HFF-Myc (cell line): ENCODE data around the gene PLCD4.
A peak's percentile ranks its signal among the peaks of the same experiment; 100 is the strongest.

Source experiments
- DNase-seq: peaks from one replicate; pipeline ENCODE4 v3.0.0-alpha.2; 2011; ENCODE audit warnings: low read depth; ENCODE audit errors: extremely low read depth
- H3K4me3 ChIP-seq: replicated peaks from 2 replicates; pipeline ENCODE4 v1.5.1; 2011; ENCODE audit warnings: low read depth, mild to moderate bottlenecking, control low read depth, low read length
- CTCF ChIP-seq: IDR thresholded peaks from 2 replicates; pipeline ENCODE4 v1.5.1; 2012; ENCODE audit warnings: mild to moderate bottlenecking, low read depth, low read length, control low read depth; ENCODE audit errors: missing control alignments

Gene PLCD4

GRCh38 chr2:218607436-218608115, at the start of gene PLCD4:
TSS of gene PLCD4 (plus strand) at chr2:218607899. CDS start at chr2:218615740, 7,841 bp downstream.
- no peak for TF ChIP-seq CTCF
- DNase-seq, result peak; percentile 44
- peak within 1 kb of the TSS; percentile 29 for H3K4me3 ChIP-seq

DNA sequence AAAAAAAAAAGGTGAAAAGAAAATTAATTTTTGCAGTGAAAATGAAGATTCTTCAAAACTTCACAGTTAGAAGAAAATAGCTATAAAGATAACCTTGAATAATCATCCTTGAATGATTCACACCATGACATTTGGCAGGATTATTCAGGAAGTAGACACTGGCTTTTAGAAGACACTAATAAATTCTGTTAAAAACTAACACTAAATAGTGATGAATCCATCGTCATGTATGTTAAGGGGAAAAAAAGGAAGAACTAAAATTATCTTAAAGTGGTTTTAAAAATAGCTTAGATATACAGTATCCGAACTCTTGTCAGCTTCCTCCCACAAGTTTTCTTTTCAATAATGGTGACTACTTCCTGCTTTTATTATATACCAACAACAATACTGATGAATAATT, 49.8 kb upstream of the PLCD4 start:
- no peak overlapping the region for H3K4me3 ChIP-seq
- TF ChIP-seq CTCF, result no peak
- no peak for DNase-seq

GRCh38 chr2:218558986-218559385, 48.7 kb upstream of the PLCD4 start:
- H3K4me3 ChIP-seq, result no peak overlapping the region
- TF ChIP-seq CTCF, result no peak
- no peak for DNase-seq

DNA sequence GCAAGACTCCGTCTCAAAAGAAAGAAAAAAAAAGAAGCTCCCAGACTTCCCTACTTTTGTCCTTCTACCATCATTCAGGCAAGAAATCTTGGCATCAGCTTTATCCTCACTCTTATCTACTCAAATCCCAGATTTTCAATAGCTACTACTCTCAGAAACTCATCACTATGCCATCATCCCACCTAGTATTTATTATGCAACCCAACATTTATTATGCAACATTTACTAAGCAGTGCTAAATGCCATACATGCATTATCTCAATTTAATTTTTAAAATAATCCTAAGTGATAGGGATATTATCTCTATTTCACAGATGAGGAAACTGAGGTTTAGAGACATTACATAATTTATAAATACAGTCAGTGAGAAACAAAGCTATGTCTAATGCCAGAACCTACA, 43.6 kb upstream of the PLCD4 start:
- no peak for DNase-seq
- H3K4me3 ChIP-seq, result no peak overlapping the region
- no peak for TF ChIP-seq CTCF

DNA sequence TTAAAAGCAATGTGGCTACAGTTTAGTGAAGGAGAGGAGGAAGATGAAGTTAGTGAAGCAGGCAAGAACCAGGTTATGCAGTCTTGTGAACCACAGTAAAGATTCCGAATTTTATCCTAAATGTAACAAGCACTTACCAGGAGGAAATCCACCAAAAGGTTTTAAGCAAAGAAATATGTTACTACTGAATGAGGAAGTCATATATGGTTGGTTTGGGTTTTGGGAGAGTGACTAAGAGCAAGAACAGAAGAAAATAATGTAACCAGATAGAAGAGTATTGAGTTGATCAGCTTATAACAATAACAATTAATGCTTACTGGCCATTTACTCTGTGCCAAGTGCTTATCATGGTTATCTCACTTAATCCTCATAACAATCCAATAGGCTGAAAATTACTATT, 41.4 kb upstream of the PLCD4 start:
- no peak for DNase-seq
- no peak for TF ChIP-seq CTCF
- peak overlapping the region; percentile 86; the same call in 1 of the 2 replicates for H3K4me3 ChIP-seq

- TF ChIP-seq CTCF, result no peak
- H3K4me3 ChIP-seq, result peak overlapping the region; percentile 86
- no peak for DNase-seq
Measured at GRCh38 chr2:218567797-218568189, 39.9 kb upstream of the PLCD4 start.
